HepG2 (cell line): ENCODE results near the gene PALS1.

ENCODE experiments used
- CREB1 ChIP-seq, 2 experiments: fragments of 450-650 bp in 1 of 2; IDR thresholded peaks; 2 replicates each; pipeline ENCODE4 v1.6.1; 2016 to 2017; ENCODE audit warnings: control low read depth in 1 of 2, mild to moderate bottlenecking in 1 of 2, missing compliant biosample characterization in 1 of 2, missing genetic modification characterization in 1 of 2
- FOXP1 ChIP-seq, 2 experiments: fragments of 450-650 bp in 1 of 2; IDR thresholded peaks; 2 replicates each; pipeline ENCODE4 v1.6.1; 2017 to 2018; ENCODE audit warnings: antibody characterized with exemption in 1 of 2
- POLR2A ChIP-seq, 2 experiments: IDR thresholded peaks; 2 replicates each; pipeline ENCODE4 v1.6.1; 2011; ENCODE audit warnings: low read depth in 2 of 2, low read length in 2 of 2, mild to moderate bottlenecking in 1 of 2, moderate library complexity in 1 of 2; ENCODE audit not compliant: insufficient read depth in 1 of 2
- SOX13 ChIP-seq, 3 experiments: fragments of 450-650 bp in 1 of 3; sonication (generic) in 1 of 3; formaldehyde crosslinking in 1 of 3; IDR thresholded peaks in 2 of 3; conservative IDR thresholded peaks in 1 of 3; 2 replicates each; pipeline versions ENCODE4 v1.5.0 to v1.6.1; 2016 to 2020; ENCODE audit warnings: antibody characterized with exemption in 1 of 3, mild to moderate bottlenecking in 1 of 3, missing compliant biosample characterization in 1 of 3, missing genetic modification reagents in 1 of 3, moderate library complexity in 1 of 3
- ZBTB8A ChIP-seq: sonication (generic); formaldehyde crosslinking; IDR thresholded peaks from 2 replicates; pipeline ENCODE4 v1.4.0; 2020; ENCODE audit warnings: mild to moderate bottlenecking, low read depth, missing genetic modification reagents, borderline replicate concordance
- TF ChIP-seq, protein P1 (sequence below): sonication (generic); formaldehyde crosslinking; IDR thresholded peaks from 2 replicates; pipeline ENCODE4 v1.5.0; 2020; ENCODE audit warnings: mild to moderate bottlenecking, missing genetic modification reagents, moderate library complexity

DNA sequence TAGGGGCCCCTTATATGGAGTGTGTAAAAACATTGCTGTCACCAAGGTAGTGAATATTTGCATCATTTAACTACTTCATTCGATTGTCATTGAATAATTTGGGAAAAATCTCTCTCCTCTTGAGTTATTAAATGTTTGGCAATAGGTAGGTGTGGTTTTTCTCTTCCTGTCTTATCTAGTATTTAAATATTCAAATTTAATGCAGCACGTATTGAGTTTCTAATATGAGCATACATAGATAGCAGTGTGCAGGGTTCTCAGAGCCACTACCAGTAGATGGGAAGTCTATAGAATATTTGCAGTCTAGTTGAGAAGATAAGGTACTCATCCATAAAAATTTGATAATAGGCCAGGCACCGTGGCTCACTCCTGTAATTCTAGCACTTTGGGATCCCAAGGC is 16.7 kb downstream of the PALS1 start:
- TF ChIP-seq FOXP1 (IDR thresholded peaks at IDR 0.05): no peak
- no peak for TF ChIP-seq FOXP1 (CRISPR knock-in tag; IDR thresholded peaks at IDR 0.05)
- no peak for TF ChIP-seq POLR2A (IDR thresholded peaks at IDR 0.05; ENCODE audit: insufficient read depth in 1 of 2, low read depth in 2 of 2, low read length in 2 of 2)
- TF ChIP-seq CREB1 (IDR thresholded peaks at IDR 0.05): no peak
- no peak for TF ChIP-seq CREB1 (CRISPR knock-in tag; IDR thresholded peaks at IDR 0.05)
- TF ChIP-seq SOX13 (IDR thresholded peaks at IDR 0.05): no peak
- TF ChIP-seq SOX13 (CRISPR knock-in tag; conservative IDR thresholded peaks at IDR 0.05 in 1 of 2, IDR thresholded peaks at IDR 0.05 in 1 of 2): no peak
- TF ChIP-seq ZBTB8A (CRISPR knock-in tag): no peak
- TF ChIP-seq, protein P1, sequence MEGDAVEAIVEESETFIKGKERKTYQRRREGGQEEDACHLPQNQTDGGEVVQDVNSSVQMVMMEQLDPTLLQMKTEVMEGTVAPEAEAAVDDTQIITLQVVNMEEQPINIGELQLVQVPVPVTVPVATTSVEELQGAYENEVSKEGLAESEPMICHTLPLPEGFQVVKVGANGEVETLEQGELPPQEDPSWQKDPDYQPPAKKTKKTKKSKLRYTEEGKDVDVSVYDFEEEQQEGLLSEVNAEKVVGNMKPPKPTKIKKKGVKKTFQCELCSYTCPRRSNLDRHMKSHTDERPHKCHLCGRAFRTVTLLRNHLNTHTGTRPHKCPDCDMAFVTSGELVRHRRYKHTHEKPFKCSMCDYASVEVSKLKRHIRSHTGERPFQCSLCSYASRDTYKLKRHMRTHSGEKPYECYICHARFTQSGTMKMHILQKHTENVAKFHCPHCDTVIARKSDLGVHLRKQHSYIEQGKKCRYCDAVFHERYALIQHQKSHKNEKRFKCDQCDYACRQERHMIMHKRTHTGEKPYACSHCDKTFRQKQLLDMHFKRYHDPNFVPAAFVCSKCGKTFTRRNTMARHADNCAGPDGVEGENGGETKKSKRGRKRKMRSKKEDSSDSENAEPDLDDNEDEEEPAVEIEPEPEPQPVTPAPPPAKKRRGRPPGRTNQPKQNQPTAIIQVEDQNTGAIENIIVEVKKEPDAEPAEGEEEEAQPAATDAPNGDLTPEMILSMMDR (CRISPR knock-in tag): no peak
